Thyroid gland (tissue), 4 donors: Measurements from ENCODE around the gene TLR7. TPM values are rescaled to one million over a fixed set of nuclear protein-coding genes. Genes with fewer than 3 reads are reported as not detected.

Experiments used
- DNase-seq, 2 donors: peaks; one replicate each; pipeline ENCODE4 v3.0.0-alpha.2; 2019
- H3K27ac ChIP-seq, 3 donors: fragments of 200-600 bp; sonication (generic); 1 replicate in 2 of 3; 2 replicates in 1 of 3; pipeline ENCODE4 v1.5.1; 2016 to 2019; ENCODE audit warnings: mild to moderate bottlenecking in 1 of 3, moderate library complexity in 1 of 3
- H3K27me3 ChIP-seq: fragments of 200-600 bp; sonication (generic); one replicate; pipeline ENCODE4 v1.5.1; 2019
- H3K36me3 ChIP-seq, 2 donors: fragments of 200-600 bp; sonication (generic); one replicate each; pipeline ENCODE4 v1.5.1; 2016 to 2019
- H3K4me1 ChIP-seq, 2 donors: fragments of 200-600 bp; sonication (generic); one replicate each; pipeline ENCODE4 v1.5.1; 2017 to 2019
- H3K4me3 ChIP-seq, 3 donors: fragments of 200-600 bp; sonication (generic); replicated peaks in 1 of 3; 1 replicate in 2 of 3; 2 replicates in 1 of 3; pipeline ENCODE4 v1.5.1; 2016; ENCODE audit warnings: mild to moderate bottlenecking in 1 of 3
- H3K9me3 ChIP-seq: fragments of 200-600 bp; sonication (generic); one replicate; pipeline ENCODE4 v1.5.1; 2017
- CTCF ChIP-seq, 6 experiments: fragments of 200-600 bp in 3 of 6; fragments of 450-650 bp in 3 of 6; sonication (generic) in 3 of 6; IDR thresholded peaks; one replicate each; pipeline ENCODE4 v1.5.1; 2016 to 2019; ENCODE audit warnings: antibody characterized with exemption in 6 of 6, mild to moderate bottlenecking in 2 of 6, inconsistent platforms in 1 of 6, moderate library complexity in 1 of 6
- POLR2A ChIP-seq, 2 donors: fragments of 450-650 bp; IDR thresholded peaks; one replicate each; pipeline ENCODE4 v1.6.1; 2017; ENCODE audit warnings: antibody characterized with exemption in 2 of 2, mild to moderate bottlenecking in 2 of 2, moderate library complexity in 1 of 2
- WGBS, 2 donors: methylation state at CpG; one replicate each; pipeline ENCODE4 v1.1.5; 2017; 5-methylcytosine and 5-hydroxymethylcytosine counted together
- intact Hi-C: fragments of 100-400 bp; cut with DNase I; formaldehyde crosslinking; loops from one replicate; pipeline ENCODE4 v1.15.1; 2023
- total RNA-seq, 4 donors: library from RNA; depleted of rRNA; stranded (reverse); fragments of >200 nt; gene quantifications; one replicate each; pipeline ENCODE4 v1.2.3, GENCODE V29; 2016

The TLR7 gene
- under 1 TPM; 0.54 to 0.67 (median 0.60) TPM for total RNA-seq

- no peak for TF ChIP-seq POLR2A (IDR thresholded peaks at IDR 0.05)
- no peak for TF ChIP-seq CTCF (IDR thresholded peaks at IDR 0.05)
- H3K4me3 ChIP-seq = no peak within 1 kb of the TSS
- no peak within 1 kb of the TSS for H3K27ac ChIP-seq
- no peak for DNase-seq
- H3K9me3 ChIP-seq = no peaks in the 10 kb centered on the region
- no peaks in the 10 kb centered on the region for H3K36me3 ChIP-seq
- no peaks in the 10 kb centered on the region for H3K4me1 ChIP-seq
- H3K27me3 ChIP-seq = no peaks in the 10 kb centered on the region
- intact Hi-C loops = no loop called here
- WGBS, 2 donors = 76 to 88% methylated on average over 7 of the region's 7 CpGs
These were observed at the start of gene TLR7 for GRCh38 chrX:12866451-12867377. Gene TLR7, plus strand, starts transcription at chrX:12867072. Its CDS starts 507 bp downstream, at chrX:12867579.

GRCh38 chrX:12817528-12817927 lies 49.3 kb upstream of the TLR7 start:
- H3K4me1 ChIP-seq = no peaks in the 10 kb centered on the region
- TF ChIP-seq POLR2A (IDR thresholded peaks at IDR 0.05) (no peak), CTCF (IDR thresholded peaks at IDR 0.05) (no peak)
- intact Hi-C loops = no loop called here
- H3K4me3 ChIP-seq = no peak overlapping the region
- no peaks in the 10 kb centered on the region for H3K36me3 ChIP-seq
- H3K27ac ChIP-seq = no peak overlapping the region
- no peaks in the 10 kb centered on the region for H3K27me3 ChIP-seq
- no peak for DNase-seq
- H3K9me3 ChIP-seq = no peaks in the 10 kb centered on the region
- WGBS, 2 donors = 74 to 99% methylated on average over 5 of the region's 5 CpGs

- H3K9me3 ChIP-seq = no peaks in the 10 kb centered on the region
- DNase-seq = no peak
- TF ChIP-seq POLR2A (IDR thresholded peaks at IDR 0.05) = no peak
- no peak for TF ChIP-seq CTCF (IDR thresholded peaks at IDR 0.05)
- H3K4me1 ChIP-seq = no peaks in the 10 kb centered on the region
- WGBS, 2 donors = 98 to 99% methylated on average over 8 to 9 of the region's 9 CpGs
- H3K4me3 ChIP-seq = no peak overlapping the region
- H3K36me3 ChIP-seq = no peaks in the 10 kb centered on the region
- H3K27ac ChIP-seq = no peak overlapping the region
- H3K27me3 ChIP-seq = no peaks in the 10 kb centered on the region
- intact Hi-C loops = no loop called here
These were observed 47.6 kb upstream of the TLR7 start for GRCh38 chrX:12819222-12819621.

GRCh38 chrX:12820737-12821136 lies 46.1 kb upstream of the TLR7 start:
- Histone ChIP-seq H3K9me3 (no peaks in the 10 kb centered on the region), H3K36me3 (no peaks in the 10 kb centered on the region), H3K4me3 (no peak overlapping the region), H3K27ac (no peak overlapping the region), H3K4me1 (no peaks in the 10 kb centered on the region), H3K27me3 (no peaks in the 10 kb centered on the region)
- DNase-seq = no peak
- intact Hi-C loops = no loop called here
- 92 to 93% methylated on average over 7 of the region's 7 CpGs for WGBS, 2 donors
- TF ChIP-seq POLR2A (IDR thresholded peaks at IDR 0.05) = no peak
- TF ChIP-seq CTCF (IDR thresholded peaks at IDR 0.05) = no peak

- no peak overlapping the region for H3K4me3 ChIP-seq
- no peak overlapping the region for H3K27ac ChIP-seq
- intact Hi-C loops = no loop called here
- no peak for DNase-seq
- no peaks in the 10 kb centered on the region for H3K36me3 ChIP-seq
- H3K9me3 ChIP-seq = no peaks in the 10 kb centered on the region
- TF ChIP-seq CTCF (IDR thresholded peaks at IDR 0.05) = no peak
- no peak for TF ChIP-seq POLR2A (IDR thresholded peaks at IDR 0.05)
- H3K4me1 ChIP-seq = no peaks in the 10 kb centered on the region
- H3K27me3 ChIP-seq = no peaks in the 10 kb centered on the region
- 80 to 89% methylated on average over 9 of the region's 9 CpGs for WGBS, 2 donors
These were observed 41.9 kb upstream of the TLR7 start for GRCh38 chrX:12824944-12825343.
